GM12878 (cell line): Measurements from ENCODE around the gene GFOD2. TPM values are rescaled to one million over a fixed set of nuclear protein-coding genes. Genes with fewer than 3 reads are reported as not detected.

Experiments used
- ATAC-seq: fragments of 200-7000 bp; cut with Tn5 transposase; 3 replicates; pipeline ENCODE4 v1.9.1; 2020; ENCODE audit warnings: mild to moderate bottlenecking, moderate library complexity
- BruUV-seq: library from RNA; stranded (reverse); fragments of 400-500 nt; replicated peaks from 2 replicates; lab custom pipeline; 2021; lab: Mats Ljungman, UMichigan
- CTCF ChIA-PET: fragments of 300-600 bp; sonication (Branson Sonifier 250); formaldehyde crosslinking; extraction: SDS; loops from one replicate; lab custom pipeline; 2021; ENCODE audit warnings: inconsistent platforms; lab: Yijun Ruan, JAX
- POLR2A ChIA-PET: fragments of 350-600 bp; formaldehyde crosslinking; extraction: SDS; loops from one replicate; lab custom pipeline; 2021; ENCODE audit warnings: inconsistent platforms; lab: Charles Lee
- RAD21 ChIA-PET: fragments of 300-600 bp; sonication (Branson Sonifier 250); formaldehyde crosslinking; loops from one replicate; lab custom pipeline; 2023; ENCODE audit warnings: antibody characterized with exemption; ENCODE audit not compliant: unreplicated experiment; lab: Charles Lee
- SMC1A ChIA-PET: fragments of 300-600 bp; sonication (Branson Sonifier 250); formaldehyde crosslinking; loops from one replicate; lab custom pipeline; 2023; ENCODE audit not compliant: unreplicated experiment, uncharacterized antibody; lab: Charles Lee
- DNase-seq: peaks from one replicate; pipeline ENCODE4 v3.0.0-alpha.2; 2011; ENCODE audit warnings: low read depth, low spot score
- FAIRE-seq: peaks from 3 replicates; lab custom pipeline; 2011; peaks lifted over from hg19 to GRCh38; lab: Jason Lieb, UNC
- H2AFZ ChIP-seq: 2 replicates; pipeline ENCODE4 v1.6.0; 2011; ENCODE audit warnings: low read depth, low read length, control low read depth; ENCODE audit not compliant: control insufficient read depth
- H3K27ac ChIP-seq: 2 replicates; pipeline ENCODE4 v1.5.1; 2011; ENCODE audit warnings: control low read depth; ENCODE audit not compliant: control insufficient read depth, insufficient read depth
- H3K27me3 ChIP-seq, 2 experiments: replicated peaks in 1 of 2; 2 replicates each; pipeline versions ENCODE4 v1.6.0 to v1.6.1; 2011; ENCODE audit warnings: low read length in 1 of 2; ENCODE audit not compliant: control insufficient read depth in 2 of 2, insufficient read depth in 2 of 2
- H3K36me3 ChIP-seq, 2 experiments: 2 replicates each; pipeline ENCODE4 v1.5.1; 2011; ENCODE audit warnings: low read length in 1 of 2; ENCODE audit not compliant: control insufficient read depth in 2 of 2, insufficient read depth in 2 of 2
- H3K4me1 ChIP-seq: 2 replicates; pipeline ENCODE4 v1.6.1; 2011; ENCODE audit warnings: mild to moderate bottlenecking, low read length, moderate library complexity, mixed read lengths; ENCODE audit not compliant: control insufficient read depth, insufficient read depth
- H3K4me2 ChIP-seq: 2 replicates; pipeline ENCODE4 v1.6.0; 2011; ENCODE audit warnings: control low read depth; ENCODE audit not compliant: control insufficient read depth, insufficient read depth
- H3K4me3 ChIP-seq: fragments of 200-600 bp; sonication (generic); 2 replicates; pipeline ENCODE4 v1.5.1; 2016
- H3K79me2 ChIP-seq: 2 replicates; pipeline ENCODE4 v1.6.0; 2011; ENCODE audit warnings: low read length; ENCODE audit not compliant: control insufficient read depth, insufficient read depth
- H3K9ac ChIP-seq: 2 replicates; pipeline ENCODE4 v1.8.0; 2011; ENCODE audit warnings: low read length, control low read depth, mixed read lengths; ENCODE audit not compliant: control insufficient read depth, insufficient read depth
- H3K9me3 ChIP-seq: replicated peaks from 3 replicates; pipeline ENCODE4 v1.5.1; 2011; ENCODE audit warnings: mild to moderate bottlenecking, low read length; ENCODE audit not compliant: control insufficient read depth, insufficient read depth
- H4K20me1 ChIP-seq: 2 replicates; pipeline ENCODE4 v1.6.0; 2011; ENCODE audit not compliant: control insufficient read depth, insufficient read depth
- ATF2 ChIP-seq: IDR thresholded peaks from 2 replicates; pipeline ENCODE4 v1.6.1; 2012; ENCODE audit warnings: low read length, inconsistent platforms
- ATF7 ChIP-seq: fragments of 450-650 bp; IDR thresholded peaks from 2 replicates; pipeline ENCODE4 v1.6.1; 2016; ENCODE audit warnings: low read depth, mild to moderate bottlenecking
- BACH1 ChIP-seq: fragments of 450-650 bp; IDR thresholded peaks from 2 replicates; pipeline ENCODE4 v1.6.1; 2017; ENCODE audit warnings: mild to moderate bottlenecking, borderline replicate concordance
- E2F4 ChIP-seq: IDR thresholded peaks from 2 replicates; pipeline ENCODE4 v1.6.1; 2012; ENCODE audit warnings: low read depth, low read length, improper control_type of control experiment
- EZH2 ChIP-seq: IDR thresholded peaks from 2 replicates; pipeline ENCODE4 v1.6.1; 2012; ENCODE audit warnings: low read depth, mild to moderate bottlenecking, control low read depth, inconsistent platforms, low read length, borderline replicate concordance; ENCODE audit not compliant: control insufficient read depth
- HCFC1 ChIP-seq: fragments of 150-350 bp; IDR thresholded peaks from 2 replicates; pipeline ENCODE4 v1.6.1; 2014; ENCODE audit warnings: low read length
- HDAC6 ChIP-seq: fragments of 200-600 bp; sonication (generic); IDR thresholded peaks from one replicate; pipeline ENCODE4 v1.8.0; 2017; ENCODE audit warnings: antibody characterized with exemption; ENCODE audit not compliant: unreplicated experiment
- MEF2A ChIP-seq: IDR thresholded peaks from 2 replicates; pipeline ENCODE4 v1.6.1; 2011; ENCODE audit warnings: low read depth, mild to moderate bottlenecking, low read length, moderate library complexity; ENCODE audit not compliant: insufficient read depth
- NFYB ChIP-seq: IDR thresholded peaks from 2 replicates; pipeline ENCODE4 v1.6.1; 2011; ENCODE audit warnings: low read depth, mild to moderate bottlenecking, low read length, improper control_type of control experiment, moderate library complexity; ENCODE audit not compliant: insufficient read depth
- PAX5 ChIP-seq: IDR thresholded peaks from 2 replicates; pipeline ENCODE4 v1.6.1; 2011; ENCODE audit warnings: low read depth, low read length, borderline replicate concordance
- RELA ChIP-seq: fragments of 450-650 bp; IDR thresholded peaks from 2 replicates; pipeline ENCODE4 v1.8.0; 2014; ENCODE audit warnings: borderline replicate concordance; ENCODE audit not compliant: partially characterized antibody
- STAT1 ChIP-seq: fragments of 450-650 bp; conservative IDR thresholded peaks from 2 replicates; pipeline ENCODE4 v1.6.1; 2014; ENCODE audit warnings: antibody characterized with exemption, mild to moderate bottlenecking
- WGBS: methylation state at CpG from one replicate; pipeline ENCODE4 v1.1.6; 2016; ENCODE audit warnings: low lambda C conversion rate; ENCODE audit not compliant: insufficient replicate concordance, insufficient coverage; ENCODE audit errors: missing lambda C conversion rate; 5-methylcytosine and 5-hydroxymethylcytosine counted together
- in situ Hi-C: fragments of 300-500 bp; cut with MboI; formaldehyde crosslinking; loops from 9 replicates; pipeline ENCODE4 v1.14.3; 2018; ENCODE audit warnings: mixed read lengths
- intact Hi-C: fragments of 100-400 bp; cut with micrococcal nuclease; formaldehyde crosslinking; loops from one replicate; pipeline ENCODE4 v1.14.2; 2022; ENCODE audit not compliant: unreplicated experiment
- polyA plus RNA-seq, 11 experiments: library from polyadenylated mRNA; depleted of rRNA in 4 of 11; unstranded in 6 of 11; stranded (reverse) in 5 of 11; fragments of >200 nt; fragmentation: Nextera tagmentation in 4 of 11; fragmentation: Illumina TruSeq in 1 of 11; extraction: Ambion mirVana in 4 of 11; extraction: Trizol in 1 of 11; gene quantifications; 1 replicate in 1 of 11; 2 replicates in 10 of 11; pipeline versions ENCODE4 v1.2.1 to v1.2.3, GENCODE V29; 2011 to 2016; ENCODE audit warnings: inconsistent platforms in 2 of 11, missing spikeins in 2 of 11, low read depth in 1 of 11
- total RNA-seq, 4 experiments: library from RNA; depleted of rRNA in 3 of 4; stranded (reverse); fragments of >200 nt in 3 of 4; fragmentation: Illumina TruSeq in 1 of 4; extraction: Trizol in 1 of 4; gene quantifications; 2 replicates each; pipeline versions ENCODE4 v1.2.1 to v1.2.3, GENCODE V29; 2013 to 2021

Gene GFOD2
- total and polyA plus RNA-seq, 10 of the 15 experiments (the other 5 are each of a cell fraction or from before 2014, with no cell fraction given), result 2.0 to 15.9 (median 12.0) TPM

- Histone ChIP-seq H3K9me3 (no peaks in the 10 kb centered on the region; the same call in 2 of the 3 replicates), H3K27ac (no peak overlapping the region), H3K36me3 (peaks cover 0 to 3% of the 10 kb centered on the region in 2 experiments; a peak in 3 of 4 replicates), H2AFZ (no peak overlapping the region), H3K27me3 (no peaks in the 10 kb centered on the region), H4K20me1 (no peaks in the 10 kb centered on the region), H3K4me2 (no peak overlapping the region), H3K4me1 (no peaks in the 10 kb centered on the region), H3K4me3 (no peak overlapping the region), H3K79me2 (no peaks in the 10 kb centered on the region), H3K9ac (no peak overlapping the region)
- BruUV-seq, result no TSS peak
- FAIRE-seq, result no peak
- ChIA-PET RAD21 (no interaction called here), POLR2A (no interaction called here), SMC1A (interaction anchor here (1.1 to 1.3 kb wide), 2 partner anchors 18 to 51 kb away, joined by 3 read pairs; no protein-coding TSS in a partner anchor), CTCF (no interaction called here)
- DNase-seq, result no peak
- 81% methylated on average over 4 of the region's 4 CpGs for WGBS
- intact Hi-C loops, result no loop called here
- no peak for ATAC-seq
- no peak for TF ChIP-seq EZH2
- no peak for TF ChIP-seq HCFC1
- TF ChIP-seq E2F4, result no peak
- no peak for TF ChIP-seq HDAC6
- TF ChIP-seq ATF7, result no peak
- TF ChIP-seq RELA, result no peak
- no peak for TF ChIP-seq ATF2
- TF ChIP-seq MEF2A, result no peak
- no peak for TF ChIP-seq BACH1
- no peak for TF ChIP-seq STAT1
- no peak for TF ChIP-seq NFYB
- TF ChIP-seq PAX5, result no peak
- in situ Hi-C loops, result no loop called here
Observed at GRCh38 chr16:67702130-67702529, 17.0 kb downstream of the GFOD2 start.
